ENCODE measurements around the gene CIBAR2. TPM values are rescaled to one million over a fixed set of nuclear protein-coding genes. Genes with fewer than 3 reads are reported as not detected.
"Not testable (repeated sequence)": the region's sequence is repeated elsewhere in the genome, so short reads cannot be mapped to it uniquely, and the experiment has no call there.

CIBAR2 gene
- total RNA-seq, 4 donors from 2014 or later: not detected

- WGBS, 2 donors: 56 to 67% methylated on average over 12 of the region's 12 CpGs
- no peak for TF ChIP-seq CTCF (IDR thresholded peaks at IDR 0.05)
- no peak for TF ChIP-seq POLR2A (IDR thresholded peaks at IDR 0.05)
These were observed 14.1 kb upstream of the CIBAR2 start for GRCh38 chr16:85126394-85126704.

GRCh38 chr16:85125570-85126393 lies 13.5 kb upstream of the CIBAR2 start:
- TF ChIP-seq CTCF (IDR thresholded peaks at IDR 0.05) (no peak), POLR2A (IDR thresholded peaks at IDR 0.05) (no peak)
- no peaks in the 10 kb centered on the region for H3K36me3 ChIP-seq
- H3K9me3 ChIP-seq: no peaks in the 10 kb centered on the region
- intact Hi-C loops (cut with DNase I): no loop called here
- 81 to 87% methylated on average over 16 of the region's 16 CpGs for WGBS, 2 donors
- no peak overlapping the region for H3K27ac ChIP-seq
- DNase-seq: peak in 1 of 2 donors; percentile 41
- peaks cover 10 to 31% of the 10 kb centered on the region in 2 donors for H3K4me1 ChIP-seq
- H3K4me3 ChIP-seq (replicated peaks in 1 of 3): no peak overlapping the region
- no peaks in the 10 kb centered on the region for H3K27me3 ChIP-seq

More at GRCh38 chr16:85126394-85126704, 14.1 kb upstream of the CIBAR2 start:
- Histone ChIP-seq H3K4me1 (peaks cover 10 to 37% of the 10 kb centered on the region in 2 donors), H3K9me3 (no peaks in the 10 kb centered on the region), H3K4me3 (replicated peaks in 1 of 3) (no peak overlapping the region), H3K27ac (peak overlapping the region in 1 of 3 donors; percentile 58), H3K27me3 (no peaks in the 10 kb centered on the region), H3K36me3 (no peaks in the 10 kb centered on the region)
- DNase-seq: no peak
- intact Hi-C loops (cut with DNase I): no loop called here

- peak overlapping the region; percentile 22 to 74 (median 48) for H3K27ac ChIP-seq
- no peak overlapping the region for H3K4me3 ChIP-seq (replicated peaks in 1 of 3)
- WGBS, 2 donors: 90 to 93% methylated on average over 11 of the region's 11 CpGs
- no peak for DNase-seq
- TF ChIP-seq POLR2A (IDR thresholded peaks at IDR 0.05) (no peak), CTCF (IDR thresholded peaks at IDR 0.05) (no peak)
- no peaks in the 10 kb centered on the region for H3K27me3 ChIP-seq
- H3K4me1 ChIP-seq: peaks cover 6 to 22% of the 10 kb centered on the region in 2 donors
- no peaks in the 10 kb centered on the region for H3K9me3 ChIP-seq
- no peaks in the 10 kb centered on the region for H3K36me3 ChIP-seq
- intact Hi-C loops (cut with DNase I): no loop called here
These were observed 12.5 kb upstream of the CIBAR2 start for GRCh38 chr16:85124636-85125346.

- Histone ChIP-seq H3K4me3 (replicated peaks in 1 of 3) (no peak overlapping the region), H3K36me3 (no peaks in the 10 kb centered on the region), H3K27ac (peak overlapping the region; percentile 48 to 74 (median 53)), H3K27me3 (no peaks in the 10 kb centered on the region), H3K9me3 (no peaks in the 10 kb centered on the region), H3K4me1 (peaks cover 6 to 22% of the 10 kb centered on the region in 2 donors)
- 61 to 73% methylated on average over 11 to 34 of the region's 34 CpGs for WGBS, 2 donors
- no peak for TF ChIP-seq CTCF (IDR thresholded peaks at IDR 0.05)
- no peak for TF ChIP-seq POLR2A (IDR thresholded peaks at IDR 0.05)
- intact Hi-C loops (cut with DNase I): no loop called here
- DNase-seq: peak; percentile 32 to 35
These were observed 11.8 kb upstream of the CIBAR2 start for GRCh38 chr16:85123891-85124635.

GRCh38 chr16:85123441-85123840 lies 11.2 kb upstream of the CIBAR2 start:
- DNase-seq; H3K4me3 ChIP-seq (replicated peaks in 1 of 3); H3K36me3 ChIP-seq; H3K27me3 ChIP-seq; intact Hi-C loops (cut with DNase I); H3K9me3 ChIP-seq: not testable (repeated sequence)
- peak overlapping the region; percentile 48 to 74 (median 53) for H3K27ac ChIP-seq
- 96 to 98% methylated on average over 6 of the region's 6 CpGs for WGBS, 2 donors
- H3K4me1 ChIP-seq: peaks cover 6 to 22% of the 10 kb centered on the region in 2 donors
